IgD-negative memory B cell (primary cell): ENCODE results near the gene SMIM22. TPM values are rescaled to one million over a fixed set of nuclear protein-coding genes. Genes with fewer than 3 reads are reported as not detected.
A peak's percentile ranks its signal among the peaks of the same experiment; 100 is the strongest.

Source experiments
- H3K27ac Mint-ChIP-seq, 3 donors: one replicate each; pipeline ENCODE4 v1.8.0; 2020 to 2022; ENCODE audit warnings: mild to moderate bottlenecking in 3 of 3, mixed read lengths in 3 of 3, moderate library complexity in 1 of 3
- H3K27me3 Mint-ChIP-seq: one replicate; pipeline ENCODE4 v1.8.0; 2021; ENCODE audit warnings: mixed read lengths
- H3K36me3 Mint-ChIP-seq: one replicate; pipeline ENCODE4 v1.8.0; 2020; ENCODE audit warnings: mild to moderate bottlenecking, mixed read lengths
- H3K4me1 Mint-ChIP-seq, 3 donors: one replicate each; pipeline ENCODE4 v1.8.0; 2020 to 2022; ENCODE audit warnings: mixed read lengths in 3 of 3, mild to moderate bottlenecking in 1 of 3
- H3K4me3 Mint-ChIP-seq, 4 donors: one replicate each; pipeline ENCODE4 v1.8.0; 2020 to 2022; ENCODE audit warnings: mild to moderate bottlenecking in 4 of 4, mixed read lengths in 4 of 4, moderate library complexity in 3 of 4
- H3K9me3 Mint-ChIP-seq, 3 donors: one replicate each; pipeline ENCODE4 v1.8.0; 2020 to 2021; ENCODE audit warnings: mixed read lengths in 3 of 3, mild to moderate bottlenecking in 1 of 3
- polyA plus RNA-seq: library from polyadenylated mRNA; unstranded; fragments of 300-500 nt; fragmentation: Illumina TruSeq; gene quantifications from one replicate; pipeline ENCODE4 v1.2.3, GENCODE V29; 2021

SMIM22 gene
- polyA plus RNA-seq, 1 donor from 2014 or later: not detected

- peaks cover 1% of the 10 kb centered on the region for H3K36me3 Mint-ChIP-seq
- no peaks in the 10 kb centered on the region for H3K27me3 Mint-ChIP-seq
- no peak overlapping the region for H3K4me3 Mint-ChIP-seq
- peaks cover 0 to 4% (median 2%) of the 10 kb centered on the region in 3 donors for H3K4me1 Mint-ChIP-seq
- H3K27ac Mint-ChIP-seq: no peak overlapping the region
- H3K9me3 Mint-ChIP-seq: no peaks in the 10 kb centered on the region
Observed at GRCh38 chr16:4839942-4840341, 44.8 kb downstream of the SMIM22 start.

GRCh38 chr16:4840984-4841383 is 45.8 kb downstream of the SMIM22 start:
- Mint-ChIP-seq H3K27ac (peak overlapping the region in 1 of 3 donors; percentile 2), H3K4me3 (no peak overlapping the region), H3K27me3 (no peaks in the 10 kb centered on the region), H3K4me1 (peaks cover 6 to 11% (median 10%) of the 10 kb centered on the region in 3 donors), H3K9me3 (no peaks in the 10 kb centered on the region), H3K36me3 (peaks cover 1% of the 10 kb centered on the region)

Other genes with a start within 250 kb of the SMIM22 start
- 0.05 TPM for gene C16orf96, start 239.0 kb upstream of the SMIM22 start, polyA plus RNA-seq
- 6.7 TPM for gene UBALD1, start 180.5 kb upstream of the SMIM22 start, polyA plus RNA-seq
- 8.5 TPM for gene MGRN1, start 170.5 kb upstream of the SMIM22 start, polyA plus RNA-seq
- 74.0 TPM for gene NUDT16L1, start 101.8 kb upstream of the SMIM22 start, polyA plus RNA-seq
- 5.3 TPM for gene ANKS3, start 61.1 kb upstream of the SMIM22 start, polyA plus RNA-seq
- 0.35 TPM for gene DNAAF8, start 60.8 kb upstream of the SMIM22 start, polyA plus RNA-seq
- gene ZNF500, start 28.2 kb upstream of the SMIM22 start, polyA plus RNA-seq: 17.8 TPM
- gene SEPTIN12, start 7.0 kb upstream of the SMIM22 start, polyA plus RNA-seq: not detected
- gene ROGDI, start 7.3 kb downstream of the SMIM22 start, polyA plus RNA-seq: 4.0 TPM
- 44.2 TPM for gene GLYR1, start 51.9 kb downstream of the SMIM22 start, polyA plus RNA-seq
- gene UBN1, start 52.1 kb downstream of the SMIM22 start, polyA plus RNA-seq: 15.9 TPM
- 0.55 TPM for gene PPL, start 141.8 kb downstream of the SMIM22 start, polyA plus RNA-seq
- gene SEC14L5, start 163.0 kb downstream of the SMIM22 start, polyA plus RNA-seq: 0.03 TPM
- 37.8 TPM for gene NAGPA, start 238.6 kb downstream of the SMIM22 start, polyA plus RNA-seq